ENCODE data around the gene PTH1R. TPM values are rescaled to one million over a fixed set of nuclear protein-coding genes. Genes with fewer than 3 reads are reported as not detected.
A peak's percentile ranks its signal among the peaks of the same experiment; 100 is the strongest.

Gene PTH1R
- total RNA-seq, 6 donors from 2014 or later: 2.6 to 48.2 (median 16.2) TPM

GRCh38 chr3:46854555-46854991 lies 22.9 kb upstream of the PTH1R start:
- peak in 1 of 2 donors; percentile 6 for DNase-seq

GRCh38 chr3:46856576-46857471 lies 20.7 kb upstream of the PTH1R start:
- Histone ChIP-seq H3K4me3 (no peak overlapping the region), H3K27me3 (no peaks in the 10 kb centered on the region), H3K27ac (no peak overlapping the region), H3K36me3 (no peaks in the 10 kb centered on the region), H3K9me3 (no peaks in the 10 kb centered on the region), H3K4me1 (no peaks in the 10 kb centered on the region)
- no peak for TF ChIP-seq POLR2AphosphoS5 (IDR thresholded peaks at IDR 0.05)
- DNase-seq: peak; percentile 15 to 33
- no peak for ATAC-seq (ENCODE audit: low FRiP score in 2 of 2)
- WGBS, 2 donors: 89% methylated on average over 15 to 17 of the region's 17 CpGs

More at GRCh38 chr3:46854555-46854991, 22.9 kb upstream of the PTH1R start:
- TF ChIP-seq POLR2AphosphoS5 (IDR thresholded peaks at IDR 0.05): no peak
- TF ChIP-seq POLR2A (IDR thresholded peaks at IDR 0.05): no peak
- TF ChIP-seq EP300 (IDR thresholded peaks at IDR 0.05): no peak
- no peak for TF ChIP-seq CTCF (IDR thresholded peaks at IDR 0.05)
- Histone ChIP-seq H3K4me1 (no peaks in the 10 kb centered on the region), H3K4me3 (no peak overlapping the region), H3K27me3 (no peaks in the 10 kb centered on the region), H3K27ac (no peak overlapping the region), H3K36me3 (no peaks in the 10 kb centered on the region), H3K9me3 (no peaks in the 10 kb centered on the region)
- no peak for ATAC-seq (ENCODE audit: low FRiP score in 2 of 2)
- 88 to 98% methylated on average over 4 to 5 of the region's 5 CpGs for WGBS, 2 donors

GRCh38 chr3:46857485-46858341 lies 19.8 kb upstream of the PTH1R start:
- TF ChIP-seq POLR2A (IDR thresholded peaks at IDR 0.05): no peak
- TF ChIP-seq POLR2AphosphoS5 (IDR thresholded peaks at IDR 0.05): no peak
- no peak for TF ChIP-seq EP300 (IDR thresholded peaks at IDR 0.05)
- TF ChIP-seq CTCF (IDR thresholded peaks at IDR 0.05): no peak
- ATAC-seq (ENCODE audit: low FRiP score in 2 of 2): no peak
- 64 to 79% methylated on average over 10 of the region's 10 CpGs for WGBS, 2 donors

GRCh38 chr3:46858456-46858855 lies 19.1 kb upstream of the PTH1R start:
- no peaks in the 10 kb centered on the region for H3K27me3 ChIP-seq
- H3K27ac ChIP-seq: no peak overlapping the region
- H3K9me3 ChIP-seq: no peaks in the 10 kb centered on the region
- DNase-seq (peak in 1 of 2 donors; percentile 14), ATAC-seq (ENCODE audit: low FRiP score in 2 of 2) (no peak)
- no peak overlapping the region for H3K4me3 ChIP-seq
- 85 to 91% methylated on average over 4 to 6 of the region's 6 CpGs for WGBS, 2 donors
- peaks cover 0 to 3% (median 0%) of the 10 kb centered on the region in 4 donors for H3K4me1 ChIP-seq
- H3K36me3 ChIP-seq: no peaks in the 10 kb centered on the region
- TF ChIP-seq EP300 (IDR thresholded peaks at IDR 0.05): no peak
- no peak for TF ChIP-seq POLR2A (IDR thresholded peaks at IDR 0.05)
- TF ChIP-seq CTCF (IDR thresholded peaks at IDR 0.05): no peak
- TF ChIP-seq POLR2AphosphoS5 (IDR thresholded peaks at IDR 0.05): no peak

More at GRCh38 chr3:46857485-46858341, 19.8 kb upstream of the PTH1R start:
- Histone ChIP-seq H3K27ac (no peak overlapping the region), H3K36me3 (no peaks in the 10 kb centered on the region), H3K4me1 (peaks cover 0 to 3% (median 0%) of the 10 kb centered on the region in 4 donors), H3K9me3 (no peaks in the 10 kb centered on the region), H3K4me3 (no peak overlapping the region), H3K27me3 (no peaks in the 10 kb centered on the region)
- peak in 1 of 2 donors; percentile 14 for DNase-seq

Measured in upper lobe of left lung (tissue), 6 donors.